Liver (tissue), 3 donors: ENCODE data around the gene RBMS3.

ENCODE experiments used
- EGR1 ChIP-seq, 2 donors: IDR thresholded peaks; 2 replicates each; pipeline ENCODE4 v1.6.1; 2016 to 2018; ENCODE audit warnings: antibody characterized with exemption in 2 of 2, low read depth in 2 of 2
- FOXA1 ChIP-seq: IDR thresholded peaks from 2 replicates; pipeline ENCODE4 v1.6.1; 2016; ENCODE audit warnings: antibody characterized with exemption
- GABPA ChIP-seq, 2 donors: IDR thresholded peaks in 1 of 2; conservative IDR thresholded peaks in 1 of 2; 2 replicates each; pipeline ENCODE4 v1.6.1; 2016; ENCODE audit warnings: antibody characterized with exemption in 2 of 2, mild to moderate bottlenecking in 1 of 2, moderate library complexity in 1 of 2
- HNF4A ChIP-seq, 2 donors: conservative IDR thresholded peaks; 2 replicates each; pipeline ENCODE4 v1.6.1; 2016; ENCODE audit warnings: antibody characterized with exemption in 2 of 2, mild to moderate bottlenecking in 2 of 2
- JUND ChIP-seq, 2 donors: IDR thresholded peaks; 2 replicates each; pipeline ENCODE4 v1.6.1; 2016; ENCODE audit warnings: antibody characterized with exemption in 2 of 2
- RAD21 ChIP-seq, 2 donors: IDR thresholded peaks; 2 replicates each; pipeline ENCODE4 v1.6.1; 2016; ENCODE audit warnings: antibody characterized with exemption in 2 of 2, mild to moderate bottlenecking in 2 of 2
- REST ChIP-seq: IDR thresholded peaks from 2 replicates; pipeline ENCODE4 v1.6.1; 2016; ENCODE audit warnings: antibody characterized with exemption, mild to moderate bottlenecking
- RXRA ChIP-seq, 2 donors: IDR thresholded peaks; 2 replicates each; pipeline ENCODE4 v1.6.1; 2017 to 2018; ENCODE audit warnings: antibody characterized with exemption in 2 of 2, mild to moderate bottlenecking in 1 of 2
- SP1 ChIP-seq: IDR thresholded peaks from 2 replicates; pipeline ENCODE4 v1.6.1; 2018; ENCODE audit warnings: antibody characterized with exemption, mild to moderate bottlenecking
- TAF1 ChIP-seq: conservative IDR thresholded peaks from 2 replicates; pipeline ENCODE4 v1.6.1; 2016; ENCODE audit warnings: antibody characterized with exemption, mild to moderate bottlenecking
- YY1 ChIP-seq: IDR thresholded peaks from 2 replicates; pipeline ENCODE4 v1.6.1; 2016; ENCODE audit warnings: antibody characterized with exemption, mild to moderate bottlenecking
- ZBTB33 ChIP-seq: IDR thresholded peaks from 2 replicates; pipeline ENCODE4 v1.6.1; 2016; ENCODE audit warnings: antibody characterized with exemption
- TF ChIP-seq, protein P1 (sequence below): fragments of 150-350 bp; IDR thresholded peaks from 2 replicates; pipeline ENCODE4 v1.5.1; 2017; ENCODE audit warnings: improper control_type of control experiment, low read depth, low read length; ENCODE audit not compliant: missing input control
- TF ChIP-seq, protein P2 (sequence below): IDR thresholded peaks from 2 replicates; pipeline ENCODE4 v1.6.1; 2016; ENCODE audit warnings: antibody characterized with exemption
- donor health status: healthy.
- donor health status: healthy.

- TF ChIP-seq, protein P1, sequence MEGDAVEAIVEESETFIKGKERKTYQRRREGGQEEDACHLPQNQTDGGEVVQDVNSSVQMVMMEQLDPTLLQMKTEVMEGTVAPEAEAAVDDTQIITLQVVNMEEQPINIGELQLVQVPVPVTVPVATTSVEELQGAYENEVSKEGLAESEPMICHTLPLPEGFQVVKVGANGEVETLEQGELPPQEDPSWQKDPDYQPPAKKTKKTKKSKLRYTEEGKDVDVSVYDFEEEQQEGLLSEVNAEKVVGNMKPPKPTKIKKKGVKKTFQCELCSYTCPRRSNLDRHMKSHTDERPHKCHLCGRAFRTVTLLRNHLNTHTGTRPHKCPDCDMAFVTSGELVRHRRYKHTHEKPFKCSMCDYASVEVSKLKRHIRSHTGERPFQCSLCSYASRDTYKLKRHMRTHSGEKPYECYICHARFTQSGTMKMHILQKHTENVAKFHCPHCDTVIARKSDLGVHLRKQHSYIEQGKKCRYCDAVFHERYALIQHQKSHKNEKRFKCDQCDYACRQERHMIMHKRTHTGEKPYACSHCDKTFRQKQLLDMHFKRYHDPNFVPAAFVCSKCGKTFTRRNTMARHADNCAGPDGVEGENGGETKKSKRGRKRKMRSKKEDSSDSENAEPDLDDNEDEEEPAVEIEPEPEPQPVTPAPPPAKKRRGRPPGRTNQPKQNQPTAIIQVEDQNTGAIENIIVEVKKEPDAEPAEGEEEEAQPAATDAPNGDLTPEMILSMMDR: no peak
- TF ChIP-seq RAD21 (IDR thresholded peaks at IDR 0.05) (no peak), ZBTB33 (no peak), YY1 (no peak), GABPA (IDR thresholded peaks at IDR 0.05 in 1 of 2, conservative IDR thresholded peaks at IDR 0.05 in 1 of 2) (no peak), SP1 (no peak), EGR1 (IDR thresholded peaks at IDR 0.05; ENCODE audit: low read depth in 2 of 2) (no peak), TAF1 (no peak), JUND (IDR thresholded peaks at IDR 0.05) (no peak), REST (no peak), FOXA1 (no peak), HNF4A (conservative IDR thresholded peaks at IDR 0.05) (no peak), RXRA (IDR thresholded peaks at IDR 0.05) (no peak)
- TF ChIP-seq, protein P2, sequence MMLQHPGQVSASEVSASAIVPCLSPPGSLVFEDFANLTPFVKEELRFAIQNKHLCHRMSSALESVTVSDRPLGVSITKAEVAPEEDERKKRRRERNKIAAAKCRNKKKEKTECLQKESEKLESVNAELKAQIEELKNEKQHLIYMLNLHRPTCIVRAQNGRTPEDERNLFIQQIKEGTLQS: no peak
These were observed 477.2 kb downstream of the RBMS3 start for GRCh38 chr3:29758108-29758433.
